ENCODE results near the gene MGAT5B.

DNA sequence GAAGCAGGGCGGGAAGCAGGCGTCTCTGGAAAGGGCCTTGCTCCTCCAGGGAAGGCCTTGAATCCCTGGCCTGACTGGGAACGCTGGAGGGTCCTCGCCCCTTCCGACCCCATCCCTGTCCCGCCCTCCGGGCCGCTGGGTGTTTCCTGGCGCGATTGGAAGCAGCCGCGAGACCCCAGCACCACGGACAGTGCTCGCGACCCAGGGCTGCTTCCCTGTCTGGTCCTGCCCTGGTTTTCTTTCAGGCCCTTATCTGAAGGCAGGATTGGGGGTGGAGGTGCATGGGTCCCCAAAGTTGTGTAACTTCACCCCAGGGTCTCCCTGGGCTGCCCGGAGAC is 2.1 kb downstream of the MGAT5B start:
- TF ChIP-seq, protein P1, sequence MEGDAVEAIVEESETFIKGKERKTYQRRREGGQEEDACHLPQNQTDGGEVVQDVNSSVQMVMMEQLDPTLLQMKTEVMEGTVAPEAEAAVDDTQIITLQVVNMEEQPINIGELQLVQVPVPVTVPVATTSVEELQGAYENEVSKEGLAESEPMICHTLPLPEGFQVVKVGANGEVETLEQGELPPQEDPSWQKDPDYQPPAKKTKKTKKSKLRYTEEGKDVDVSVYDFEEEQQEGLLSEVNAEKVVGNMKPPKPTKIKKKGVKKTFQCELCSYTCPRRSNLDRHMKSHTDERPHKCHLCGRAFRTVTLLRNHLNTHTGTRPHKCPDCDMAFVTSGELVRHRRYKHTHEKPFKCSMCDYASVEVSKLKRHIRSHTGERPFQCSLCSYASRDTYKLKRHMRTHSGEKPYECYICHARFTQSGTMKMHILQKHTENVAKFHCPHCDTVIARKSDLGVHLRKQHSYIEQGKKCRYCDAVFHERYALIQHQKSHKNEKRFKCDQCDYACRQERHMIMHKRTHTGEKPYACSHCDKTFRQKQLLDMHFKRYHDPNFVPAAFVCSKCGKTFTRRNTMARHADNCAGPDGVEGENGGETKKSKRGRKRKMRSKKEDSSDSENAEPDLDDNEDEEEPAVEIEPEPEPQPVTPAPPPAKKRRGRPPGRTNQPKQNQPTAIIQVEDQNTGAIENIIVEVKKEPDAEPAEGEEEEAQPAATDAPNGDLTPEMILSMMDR (IDR thresholded peaks at IDR 0.05 in 2 of 3, conservative IDR thresholded peaks at IDR 0.05 in 1 of 3; ENCODE audit: control insufficient read depth in 2 of 3, extremely low read depth in 1 of 3, insufficient read depth in 1 of 3, low read depth in 3 of 3, low read length in 3 of 3) = no peak
- TF ChIP-seq POLR2A (IDR thresholded peaks at IDR 0.05; ENCODE audit: low read depth, low read length) = no peak
- no peak for TF ChIP-seq CBX3 (IDR thresholded peaks at IDR 0.05; ENCODE audit: borderline replicate concordance, low read depth)
- no peak for TF ChIP-seq YY1 (IDR thresholded peaks at IDR 0.05; ENCODE audit: low read depth, low read length)
- no peak for TF ChIP-seq CBFB (IDR thresholded peaks at IDR 0.05; ENCODE audit: low read depth)
- TF ChIP-seq RBBP5 (conservative IDR thresholded peaks at IDR 0.05) = no peak
- TF ChIP-seq, protein P2, sequence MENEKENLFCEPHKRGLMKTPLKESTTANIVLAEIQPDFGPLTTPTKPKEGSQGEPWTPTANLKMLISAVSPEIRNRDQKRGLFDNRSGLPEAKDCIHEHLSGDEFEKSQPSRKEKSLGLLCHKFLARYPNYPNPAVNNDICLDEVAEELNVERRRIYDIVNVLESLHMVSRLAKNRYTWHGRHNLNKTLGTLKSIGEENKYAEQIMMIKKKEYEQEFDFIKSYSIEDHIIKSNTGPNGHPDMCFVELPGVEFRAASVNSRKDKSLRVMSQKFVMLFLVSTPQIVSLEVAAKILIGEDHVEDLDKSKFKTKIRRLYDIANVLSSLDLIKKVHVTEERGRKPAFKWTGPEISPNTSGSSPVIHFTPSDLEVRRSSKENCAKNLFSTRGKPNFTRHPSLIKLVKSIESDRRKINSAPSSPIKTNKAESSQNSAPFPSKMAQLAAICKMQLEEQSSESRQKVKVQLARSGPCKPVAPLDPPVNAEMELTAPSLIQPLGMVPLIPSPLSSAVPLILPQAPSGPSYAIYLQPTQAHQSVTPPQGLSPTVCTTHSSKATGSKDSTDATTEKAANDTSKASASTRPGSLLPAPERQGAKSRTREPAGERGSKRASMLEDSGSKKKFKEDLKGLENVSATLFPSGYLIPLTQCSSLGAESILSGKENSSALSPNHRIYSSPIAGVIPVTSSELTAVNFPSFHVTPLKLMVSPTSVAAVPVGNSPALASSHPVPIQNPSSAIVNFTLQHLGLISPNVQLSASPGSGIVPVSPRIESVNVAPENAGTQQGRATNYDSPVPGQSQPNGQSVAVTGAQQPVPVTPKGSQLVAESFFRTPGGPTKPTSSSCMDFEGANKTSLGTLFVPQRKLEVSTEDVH (IDR thresholded peaks at IDR 0.05; ENCODE audit: low read depth, partially characterized antibody) = no peak
- no peak for TF ChIP-seq CEBPB (IDR thresholded peaks at IDR 0.05; ENCODE audit: borderline replicate concordance in 1 of 2, low read depth in 2 of 2, low read length in 2 of 2)
- no peak for TF ChIP-seq MTA3 (IDR thresholded peaks at IDR 0.05; ENCODE audit: borderline replicate concordance, low read length)
- no peak for TF ChIP-seq TARDBP (IDR thresholded peaks at IDR 0.05; ENCODE audit: borderline replicate concordance)
- TF ChIP-seq, protein P3, sequence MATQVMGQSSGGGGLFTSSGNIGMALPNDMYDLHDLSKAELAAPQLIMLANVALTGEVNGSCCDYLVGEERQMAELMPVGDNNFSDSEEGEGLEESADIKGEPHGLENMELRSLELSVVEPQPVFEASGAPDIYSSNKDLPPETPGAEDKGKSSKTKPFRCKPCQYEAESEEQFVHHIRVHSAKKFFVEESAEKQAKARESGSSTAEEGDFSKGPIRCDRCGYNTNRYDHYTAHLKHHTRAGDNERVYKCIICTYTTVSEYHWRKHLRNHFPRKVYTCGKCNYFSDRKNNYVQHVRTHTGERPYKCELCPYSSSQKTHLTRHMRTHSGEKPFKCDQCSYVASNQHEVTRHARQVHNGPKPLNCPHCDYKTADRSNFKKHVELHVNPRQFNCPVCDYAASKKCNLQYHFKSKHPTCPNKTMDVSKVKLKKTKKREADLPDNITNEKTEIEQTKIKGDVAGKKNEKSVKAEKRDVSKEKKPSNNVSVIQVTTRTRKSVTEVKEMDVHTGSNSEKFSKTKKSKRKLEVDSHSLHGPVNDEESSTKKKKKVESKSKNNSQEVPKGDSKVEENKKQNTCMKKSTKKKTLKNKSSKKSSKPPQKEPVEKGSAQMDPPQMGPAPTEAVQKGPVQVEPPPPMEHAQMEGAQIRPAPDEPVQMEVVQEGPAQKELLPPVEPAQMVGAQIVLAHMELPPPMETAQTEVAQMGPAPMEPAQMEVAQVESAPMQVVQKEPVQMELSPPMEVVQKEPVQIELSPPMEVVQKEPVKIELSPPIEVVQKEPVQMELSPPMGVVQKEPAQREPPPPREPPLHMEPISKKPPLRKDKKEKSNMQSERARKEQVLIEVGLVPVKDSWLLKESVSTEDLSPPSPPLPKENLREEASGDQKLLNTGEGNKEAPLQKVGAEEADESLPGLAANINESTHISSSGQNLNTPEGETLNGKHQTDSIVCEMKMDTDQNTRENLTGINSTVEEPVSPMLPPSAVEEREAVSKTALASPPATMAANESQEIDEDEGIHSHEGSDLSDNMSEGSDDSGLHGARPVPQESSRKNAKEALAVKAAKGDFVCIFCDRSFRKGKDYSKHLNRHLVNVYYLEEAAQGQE (IDR thresholded peaks at IDR 0.05; ENCODE audit: low read depth, low read length) = peak; percentile 76
- no peak for TF ChIP-seq SMC3 (IDR thresholded peaks at IDR 0.05; ENCODE audit: borderline replicate concordance, low read length)
